ENCODE measurements around the gene TJP3.
"Not testable (repeated sequence)": the region's sequence is repeated elsewhere in the genome, so short reads cannot be mapped to it uniquely, and the experiment has no call there.

TJP3 gene

GRCh38 chr19:3664879-3665642 is 43.1 kb upstream of the TJP3 start:
- DNase-seq (ENCODE audit: low spot score) = no peak
- Histone ChIP-seq H3K27ac (no peak overlapping the region), H3K4me3 (no peak overlapping the region)
- no peak for TF ChIP-seq CTCF (IDR thresholded peaks at IDR 0.05)

- peak; percentile 99 for TF ChIP-seq CTCF (IDR thresholded peaks at IDR 0.05)
- Histone ChIP-seq H3K4me3 (no peak overlapping the region), H3K27ac (peak overlapping the region in 1 of 2 donors; percentile 37)
- DNase-seq (ENCODE audit: low spot score) = no peak
Measured at GRCh38 chr19:3665681-3666544, 42.3 kb upstream of the TJP3 start.

GRCh38 chr19:3666545-3666856 is 41.7 kb upstream of the TJP3 start:
- not testable (repeated sequence) for DNase-seq (ENCODE audit: low spot score); H3K4me3 ChIP-seq; H3K27ac ChIP-seq

GRCh38 chr19:3667037-3667638 is 41.0 kb upstream of the TJP3 start:
- Histone ChIP-seq H3K27ac (peak overlapping the region in 1 of 2 donors; percentile 95), H3K4me3 (no peak overlapping the region)
- DNase-seq (ENCODE audit: low spot score) = no peak
- no peak for TF ChIP-seq CTCF (IDR thresholded peaks at IDR 0.05)

- Histone ChIP-seq H3K27ac (peak overlapping the region; percentile 95 to 99), H3K4me3 (no peak overlapping the region)
- no peak for TF ChIP-seq CTCF (IDR thresholded peaks at IDR 0.05)
- DNase-seq (ENCODE audit: low spot score) = no peak
Measured at GRCh38 chr19:3667766-3668165, 40.4 kb upstream of the TJP3 start.

- peak overlapping the region; percentile 64 for H3K4me3 ChIP-seq
- peak overlapping the region; percentile 95 to 99 for H3K27ac ChIP-seq
- no peak for TF ChIP-seq CTCF (IDR thresholded peaks at IDR 0.05)
- no peak for DNase-seq (ENCODE audit: low spot score)
Measured at GRCh38 chr19:3668331-3669081, 39.7 kb upstream of the TJP3 start.

Measured in coronary artery (tissue), 2 donors.